HepG2 (cell line): Measurements from ENCODE around the gene AP5Z1. TPM values are rescaled to one million over a fixed set of nuclear protein-coding genes. Genes with fewer than 3 reads are reported as not detected.

ENCODE experiments used
- ASH2L ChIP-seq: fragments of 300-600, 200-600 bp; sonication (generic); IDR thresholded peaks from 2 replicates; pipeline ENCODE4 v1.7.0; 2017; ENCODE audit warnings: low read depth, mild to moderate bottlenecking, moderate library complexity, mixed read lengths, low read length; ENCODE audit not compliant: insufficient read length
- ATF4 ChIP-seq, 2 experiments: fragments of 450-650 bp in 1 of 2; sonication (generic) in 1 of 2; formaldehyde crosslinking; IDR thresholded peaks; 2 replicates each; pipeline versions ENCODE4 v1.5.0 to v1.8.0; 2020 to 2022; ENCODE audit warnings: mild to moderate bottlenecking in 1 of 2, missing genetic modification reagents in 1 of 2
- BCL6 ChIP-seq: IDR thresholded peaks from 2 replicates; pipeline ENCODE4 v1.6.1; 2016; ENCODE audit warnings: missing genetic modification reagents, missing compliant biosample characterization
- BRD4 ChIP-seq: sonication (generic); formaldehyde crosslinking; IDR thresholded peaks from 2 replicates; pipeline ENCODE4 v1.4.0; 2020; ENCODE audit warnings: missing genetic modification reagents
- CEBPB ChIP-seq: IDR thresholded peaks from 2 replicates; pipeline ENCODE4 v1.6.1; 2011; ENCODE audit warnings: low read depth, low read length, improper control_type of control experiment, borderline replicate concordance
- ELF3 ChIP-seq: IDR thresholded peaks from 2 replicates; pipeline ENCODE4 v1.6.1; 2016; ENCODE audit warnings: missing genetic modification reagents, missing compliant biosample characterization
- HNRNPK ChIP-seq: fragments of 200-400 bp; formaldehyde crosslinking; IDR thresholded peaks from 2 replicates; pipeline ENCODE4 v1.6.1; 2018; ENCODE audit warnings: low read length, low read depth, moderate library complexity, mild to moderate bottlenecking; ENCODE audit not compliant: poor library complexity, severe bottlenecking
- HOXA7 ChIP-seq: sonication (generic); formaldehyde crosslinking; IDR thresholded peaks from 2 replicates; pipeline ENCODE4 v1.8.1; 2022; ENCODE audit warnings: mild to moderate bottlenecking, missing genetic modification reagents, moderate library complexity
- KDM2A ChIP-seq: sonication (generic); formaldehyde crosslinking; IDR thresholded peaks from 2 replicates; pipeline ENCODE4 v1.4.0; 2020; ENCODE audit warnings: low read depth, missing genetic modification reagents, borderline replicate concordance
- KDM5B ChIP-seq: sonication (generic); formaldehyde crosslinking; IDR thresholded peaks from 2 replicates; pipeline ENCODE4 v1.4.0; 2020; ENCODE audit warnings: missing genetic modification reagents, mild to moderate bottlenecking, borderline replicate concordance
- KLF16 ChIP-seq, 2 experiments: sonication (generic) in 1 of 2; formaldehyde crosslinking in 1 of 2; IDR thresholded peaks; 2 replicates each; pipeline versions ENCODE4 v1.6.1 to v1.8.0; 2016 to 2023; ENCODE audit warnings: missing genetic modification reagents in 2 of 2, missing compliant biosample characterization in 1 of 2
- NR2F6 ChIP-seq, 2 experiments: IDR thresholded peaks; 2 replicates each; pipeline ENCODE4 v1.6.1; 2016; ENCODE audit warnings: antibody characterized with exemption in 1 of 2, mild to moderate bottlenecking in 1 of 2
- NRL ChIP-seq: sonication (generic); formaldehyde crosslinking; IDR thresholded peaks from 2 replicates; pipeline ENCODE4 v1.5.0; 2020; ENCODE audit warnings: missing genetic modification reagents, mild to moderate bottlenecking, moderate library complexity, borderline replicate concordance
- PTBP1 ChIP-seq: fragments of 200-400 bp; formaldehyde crosslinking; IDR thresholded peaks from 2 replicates; pipeline ENCODE4 v1.6.1; 2018; ENCODE audit warnings: low read length, low read depth; ENCODE audit not compliant: poor library complexity, severe bottlenecking
- RBM22 ChIP-seq: fragments of 200-400 bp; formaldehyde crosslinking; optimal IDR thresholded peaks from 2 replicates; pipeline ENCODE3; 2017; ENCODE audit warnings: mild to moderate bottlenecking, low read length, moderate library complexity
- REPIN1 ChIP-seq: sonication (generic); formaldehyde crosslinking; IDR thresholded peaks from 2 replicates; pipeline ENCODE4 v1.8.0; 2022; ENCODE audit warnings: missing genetic modification reagents, low read depth, mild to moderate bottlenecking, borderline replicate concordance
- RFX1 ChIP-seq: fragments of 450-650 bp; IDR thresholded peaks from 2 replicates; pipeline ENCODE4 v1.6.1; 2017
- TARDBP ChIP-seq: sonication (generic); formaldehyde crosslinking; IDR thresholded peaks from 2 replicates; pipeline ENCODE4 v1.8.0; 2022; ENCODE audit warnings: mild to moderate bottlenecking, missing genetic modification reagents
- TBX2 ChIP-seq: sonication (generic); formaldehyde crosslinking; IDR thresholded peaks from 2 replicates; pipeline ENCODE4 v1.5.0; 2020; ENCODE audit warnings: missing genetic modification reagents, mild to moderate bottlenecking, borderline replicate concordance
- YEATS2 ChIP-seq: sonication (generic); formaldehyde crosslinking; IDR thresholded peaks from 2 replicates; pipeline ENCODE4 v1.4.0; 2020; ENCODE audit warnings: missing genetic modification reagents, borderline replicate concordance
- ZFP36L1 ChIP-seq: sonication (generic); formaldehyde crosslinking; IDR thresholded peaks from 2 replicates; pipeline ENCODE4 v1.8.0; 2022; ENCODE audit warnings: mild to moderate bottlenecking, missing genetic modification reagents, moderate library complexity
- ZMYM3 ChIP-seq: sonication (generic); formaldehyde crosslinking; IDR thresholded peaks from 2 replicates; pipeline ENCODE4 v1.5.1; 2020; ENCODE audit warnings: mild to moderate bottlenecking, missing genetic modification reagents
- ZNF556 ChIP-seq: sonication (generic); formaldehyde crosslinking; IDR thresholded peaks from 2 replicates; pipeline ENCODE4 v1.4.0; 2020; ENCODE audit warnings: mild to moderate bottlenecking, missing genetic modification reagents, borderline replicate concordance
- ZNF563 ChIP-seq: sonication (generic); formaldehyde crosslinking; IDR thresholded peaks from 2 replicates; pipeline ENCODE4 v1.8.0; 2022; ENCODE audit warnings: mild to moderate bottlenecking, moderate library complexity, missing genetic modification reagents
- ZNF878 ChIP-seq: sonication (generic); formaldehyde crosslinking; IDR thresholded peaks from 2 replicates; pipeline ENCODE4 v1.8.1; 2023; ENCODE audit warnings: mild to moderate bottlenecking, missing genetic modification reagents, moderate library complexity
- polyA plus RNA-seq, 8 experiments: library from polyadenylated mRNA; depleted of rRNA in 3 of 8; stranded (reverse) in 7 of 8; unstranded in 1 of 8; fragments of >200 nt; fragmentation: Illumina TruSeq in 4 of 8; extraction: Trizol in 4 of 8; gene quantifications; 2 replicates each; pipeline versions ENCODE4 v1.2.1 to v1.2.3, GENCODE V29; 2011 to 2016; ENCODE audit warnings: low read depth in 4 of 8, missing spikeins in 1 of 8, mixed read lengths in 1 of 8; ENCODE audit not compliant: insufficient read depth in 1 of 8
- total RNA-seq, 5 experiments: library from RNA; depleted of rRNA; stranded (reverse); fragments of >200 nt; fragmentation: Illumina TruSeq; extraction: Trizol; gene quantifications; 2 replicates each; pipeline ENCODE4 v1.2.3, GENCODE V29; 2016; ENCODE audit warnings: low read depth in 1 of 5
- TF ChIP-seq, protein P1 (sequence below): sonication (generic); formaldehyde crosslinking; IDR thresholded peaks from 2 replicates; pipeline ENCODE4 v1.8.1; 2023; ENCODE audit warnings: mild to moderate bottlenecking, moderate library complexity, missing genetic modification reagents
- TF ChIP-seq, protein P2 (sequence below): sonication (generic); formaldehyde crosslinking; IDR thresholded peaks from 2 replicates; pipeline ENCODE4 v1.4.0; 2020; ENCODE audit warnings: low read depth, mild to moderate bottlenecking, missing genetic modification reagents

AP5Z1 gene
- total and polyA plus RNA-seq, 2 of the 13 experiments (the other 11 are each of a cell fraction or from before 2014, with no cell fraction given), result 9.3 to 15.1 TPM

DNA sequence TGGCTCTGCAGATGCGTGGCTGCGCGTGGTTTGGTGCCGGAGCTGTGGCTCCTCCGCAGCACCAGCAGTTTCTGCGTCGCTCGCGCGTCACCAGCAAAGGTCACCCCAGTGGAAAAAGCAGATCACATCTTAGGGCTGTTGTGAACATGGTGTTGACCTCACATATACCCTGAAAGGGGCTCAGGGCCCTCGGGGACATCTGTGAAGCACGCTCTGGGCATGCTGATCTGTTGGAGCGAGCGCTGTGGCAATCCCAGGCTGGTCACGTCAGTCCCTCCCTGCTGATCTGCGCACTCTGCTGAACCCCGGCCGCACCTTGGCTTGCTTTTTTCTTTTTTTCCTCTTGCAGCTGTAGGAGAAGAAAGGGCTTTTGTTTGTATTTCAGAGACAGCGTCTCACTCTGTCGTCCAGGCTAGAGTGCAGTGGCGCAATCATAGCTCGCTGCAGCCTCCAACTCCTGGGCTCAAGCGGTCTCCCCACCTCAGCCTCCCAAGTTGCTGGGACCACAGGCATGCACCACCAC lies 33.3 kb upstream of the AP5Z1 start (continued):
- TF ChIP-seq KDM5B, result peak; percentile 75; the same call in 1 of the 2 replicates
- peak; percentile 94 for TF ChIP-seq CEBPB
- peak; percentile 53; the same call in 1 of the 2 replicates for TF ChIP-seq BRD4 (CRISPR knock-in tag)
- TF ChIP-seq KLF16 (CRISPR knock-in tag; IDR thresholded peaks at IDR 0.05), result peak in 1 of 2 experiments; percentile 37; a peak in 1 of 4 replicates
- peak; percentile 92 for TF ChIP-seq ZFP36L1
- TF ChIP-seq PTBP1, result peak; percentile 58
- peak; percentile 68 for TF ChIP-seq ELF3 (CRISPR knock-in tag)
- TF ChIP-seq, protein P1, sequence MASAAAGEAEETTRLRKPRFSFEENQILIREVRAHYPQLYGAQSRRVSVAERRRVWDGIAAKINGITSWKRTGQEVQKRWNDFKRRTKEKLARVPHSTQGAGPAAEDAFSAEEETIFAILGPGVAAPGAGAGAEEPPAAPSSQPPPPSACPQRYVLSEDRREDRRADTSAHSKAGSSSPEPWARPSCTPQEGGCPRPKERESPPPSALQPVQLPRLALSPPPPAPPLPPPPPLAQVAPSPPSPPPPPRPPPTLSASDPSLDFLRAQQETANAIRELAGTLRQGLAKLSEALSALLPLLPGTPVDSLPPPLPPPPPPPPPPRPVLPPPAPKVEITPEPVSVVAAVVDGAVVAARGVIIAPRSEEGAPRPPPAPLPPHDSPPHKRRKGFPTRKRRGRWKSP (CRISPR knock-in tag), result peak; percentile 66; the same call in 1 of the 2 replicates
- peak; percentile 44; the same call in 1 of the 2 replicates for TF ChIP-seq KDM2A (CRISPR knock-in tag)
- peak; percentile 70 for TF ChIP-seq ASH2L
- TF ChIP-seq ZMYM3 (CRISPR knock-in tag), result peak; percentile 97
- TF ChIP-seq HNRNPK, result no peak
- peak; percentile 58; the same call in 1 of the 2 replicates for TF ChIP-seq ZNF878 (CRISPR knock-in tag)
- peak; percentile 68; the same call in 1 of the 2 replicates for TF ChIP-seq ZNF556 (CRISPR knock-in tag)
- TF ChIP-seq, protein P2, sequence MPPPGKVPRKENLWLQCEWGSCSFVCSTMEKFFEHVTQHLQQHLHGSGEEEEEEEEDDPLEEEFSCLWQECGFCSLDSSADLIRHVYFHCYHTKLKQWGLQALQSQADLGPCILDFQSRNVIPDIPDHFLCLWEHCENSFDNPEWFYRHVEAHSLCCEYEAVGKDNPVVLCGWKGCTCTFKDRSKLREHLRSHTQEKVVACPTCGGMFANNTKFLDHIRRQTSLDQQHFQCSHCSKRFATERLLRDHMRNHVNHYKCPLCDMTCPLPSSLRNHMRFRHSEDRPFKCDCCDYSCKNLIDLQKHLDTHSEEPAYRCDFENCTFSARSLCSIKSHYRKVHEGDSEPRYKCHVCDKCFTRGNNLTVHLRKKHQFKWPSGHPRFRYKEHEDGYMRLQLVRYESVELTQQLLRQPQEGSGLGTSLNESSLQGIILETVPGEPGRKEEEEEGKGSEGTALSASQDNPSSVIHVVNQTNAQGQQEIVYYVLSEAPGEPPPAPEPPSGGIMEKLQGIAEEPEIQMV (CRISPR knock-in tag), result peak; percentile 46; the same call in 1 of the 2 replicates
- TF ChIP-seq BCL6 (CRISPR knock-in tag), result peak; percentile 98
- peak; percentile 54; the same call in 1 of the 2 replicates for TF ChIP-seq REPIN1 (CRISPR knock-in tag)
- peak; percentile 43 for TF ChIP-seq RBM22
- TF ChIP-seq TARDBP (CRISPR knock-in tag), result peak; percentile 50
- peak in 1 of 2 experiments; percentile 25; a peak in 1 of 4 replicates for TF ChIP-seq ATF4 (CRISPR knock-in tag; IDR thresholded peaks at IDR 0.05)
- TF ChIP-seq TBX2 (CRISPR knock-in tag), result peak; percentile 47; the same call in 1 of the 2 replicates
- TF ChIP-seq ZNF563 (CRISPR knock-in tag), result peak; percentile 73
- TF ChIP-seq NRL, result peak; percentile 60; the same call in 1 of the 2 replicates
- TF ChIP-seq YEATS2 (CRISPR knock-in tag), result peak; percentile 34; the same call in 1 of the 2 replicates
- no peak for TF ChIP-seq RFX1
- no peak; the same call in 1 of the 2 replicates for TF ChIP-seq NR2F6 (IDR thresholded peaks at IDR 0.05)
- peak; percentile 47 for TF ChIP-seq NR2F6 (CRISPR knock-in tag; IDR thresholded peaks at IDR 0.05)
- TF ChIP-seq HOXA7 (CRISPR knock-in tag), result no peak
